ENCODE data around the gene TMCC2. TPM values are rescaled to one million over a fixed set of nuclear protein-coding genes. Genes with fewer than 3 reads are reported as not detected.

Gene TMCC2
- total RNA-seq, 1 experiment from 2014 or later: 2.2 TPM

- CTCF ChIA-PET: no interaction called here
- Histone ChIP-seq H3K36me3 (ENCODE audit: insufficient read depth, low read length, poor library complexity, severe bottlenecking) (no peaks in the 10 kb centered on the region), H3K9me3 (ENCODE audit: low read depth, low read length, poor library complexity, severe bottlenecking) (no peaks in the 10 kb centered on the region), H3K4me3 (ENCODE audit: low read depth, low read length, poor library complexity, severe bottlenecking) (no peak overlapping the region), H3K27me3 (replicated peaks; ENCODE audit: insufficient read depth, low read depth, low read length, poor library complexity) (no peaks in the 10 kb centered on the region), H3K27ac (ENCODE audit: low read depth, low read length, poor library complexity, severe bottlenecking) (no peak overlapping the region), H3K4me1 (ENCODE audit: insufficient read depth, low read length, poor library complexity, severe bottlenecking) (no peaks in the 10 kb centered on the region)
- DNase-seq (ENCODE audit: low spot score): no peak
- intact Hi-C loops (cut with micrococcal nuclease; ENCODE audit: unreplicated experiment): no loop called here
- no TSS peak for BruUV-seq (replicated peaks)
- POLR2A ChIA-PET (ENCODE audit: low non-redundant PET): no interaction called here
- no peak for TF ChIP-seq EZH2 (IDR thresholded peaks at IDR 0.05; ENCODE audit: borderline replicate concordance, low read depth, low read length, poor library complexity, severe bottlenecking)
- no peak for TF ChIP-seq CTCF (conservative IDR thresholded peaks at IDR 0.05; ENCODE audit: low read depth, low read length)
Observed at GRCh38 chr1:205247130-205247921, 19.6 kb downstream of the TMCC2 start.

- DNase-seq (ENCODE audit: low spot score): no peak
- intact Hi-C loops (cut with micrococcal nuclease; ENCODE audit: unreplicated experiment): no loop called here
- CTCF ChIA-PET: no interaction called here
- POLR2A ChIA-PET (ENCODE audit: low non-redundant PET): no interaction called here
- BruUV-seq (replicated peaks): no TSS peak
- no peaks in the 10 kb centered on the region for H3K27me3 ChIP-seq (replicated peaks; ENCODE audit: insufficient read depth, low read depth, low read length, poor library complexity)
- no peaks in the 10 kb centered on the region for H3K9me3 ChIP-seq (ENCODE audit: low read depth, low read length, poor library complexity, severe bottlenecking)
- TF ChIP-seq CTCF (conservative IDR thresholded peaks at IDR 0.05; ENCODE audit: low read depth, low read length) (no peak), EZH2 (IDR thresholded peaks at IDR 0.05; ENCODE audit: borderline replicate concordance, low read depth, low read length, poor library complexity, severe bottlenecking) (no peak)
- H3K4me3 ChIP-seq (ENCODE audit: low read depth, low read length, poor library complexity, severe bottlenecking): no peak overlapping the region
- no peaks in the 10 kb centered on the region for H3K4me1 ChIP-seq (ENCODE audit: insufficient read depth, low read length, poor library complexity, severe bottlenecking)
- H3K36me3 ChIP-seq (ENCODE audit: insufficient read depth, low read length, poor library complexity, severe bottlenecking): no peaks in the 10 kb centered on the region
- H3K27ac ChIP-seq (ENCODE audit: low read depth, low read length, poor library complexity, severe bottlenecking): no peak overlapping the region
Observed at GRCh38 chr1:205248793-205249601, 21.3 kb downstream of the TMCC2 start.

- no TSS peak for BruUV-seq (replicated peaks)
- no peaks in the 10 kb centered on the region for H3K9me3 ChIP-seq (ENCODE audit: low read depth, low read length, poor library complexity, severe bottlenecking)
- no peak for DNase-seq (ENCODE audit: low spot score)
- TF ChIP-seq EZH2 (IDR thresholded peaks at IDR 0.05; ENCODE audit: borderline replicate concordance, low read depth, low read length, poor library complexity, severe bottlenecking): no peak
- no peak for TF ChIP-seq CTCF (conservative IDR thresholded peaks at IDR 0.05; ENCODE audit: low read depth, low read length)
- H3K27me3 ChIP-seq (replicated peaks; ENCODE audit: insufficient read depth, low read depth, low read length, poor library complexity): no peaks in the 10 kb centered on the region
- ChIA-PET POLR2A (ENCODE audit: low non-redundant PET) (no interaction called here), CTCF (no interaction called here)
- H3K4me3 ChIP-seq (ENCODE audit: low read depth, low read length, poor library complexity, severe bottlenecking): no peak overlapping the region
- H3K4me1 ChIP-seq (ENCODE audit: insufficient read depth, low read length, poor library complexity, severe bottlenecking): no peaks in the 10 kb centered on the region
- intact Hi-C loops (cut with micrococcal nuclease; ENCODE audit: unreplicated experiment): no loop called here
- no peaks in the 10 kb centered on the region for H3K36me3 ChIP-seq (ENCODE audit: insufficient read depth, low read length, poor library complexity, severe bottlenecking)
- no peak overlapping the region for H3K27ac ChIP-seq (ENCODE audit: low read depth, low read length, poor library complexity, severe bottlenecking)
Observed at GRCh38 chr1:205249651-205250050, 21.9 kb downstream of the TMCC2 start.

Data from A673 (cell line).